ENCODE measurements around the gene POTEB2.
"Not testable (repeated sequence)": the region's sequence is repeated elsewhere in the genome, so short reads cannot be mapped to it uniquely, and the experiment has no call there.

POTEB2 gene

GRCh38 chr15:20866214-20866613 is at the start of gene POTEB2:
POTEB2 (minus strand) TSS chr15:20866314; CDS start chr15:20866281, 33 bp downstream.
- not testable (repeated sequence) for DNase-seq

GRCh38 chr15:20879916-20880315 is 13.8 kb upstream of the POTEB2 start:
- not testable (repeated sequence) for DNase-seq

GRCh38 chr15:20878464-20878863 is 12.3 kb upstream of the POTEB2 start:
- not testable (repeated sequence) for DNase-seq

GRCh38 chr15:20877819-20878218 is 11.7 kb upstream of the POTEB2 start:
- not testable (repeated sequence) for DNase-seq
